Measurements from ENCODE around the gene SYNC.
"Not testable (repeated sequence)": the region's sequence is repeated elsewhere in the genome, so short reads cannot be mapped to it uniquely, and the experiment has no call there.

SYNC gene

DNA sequence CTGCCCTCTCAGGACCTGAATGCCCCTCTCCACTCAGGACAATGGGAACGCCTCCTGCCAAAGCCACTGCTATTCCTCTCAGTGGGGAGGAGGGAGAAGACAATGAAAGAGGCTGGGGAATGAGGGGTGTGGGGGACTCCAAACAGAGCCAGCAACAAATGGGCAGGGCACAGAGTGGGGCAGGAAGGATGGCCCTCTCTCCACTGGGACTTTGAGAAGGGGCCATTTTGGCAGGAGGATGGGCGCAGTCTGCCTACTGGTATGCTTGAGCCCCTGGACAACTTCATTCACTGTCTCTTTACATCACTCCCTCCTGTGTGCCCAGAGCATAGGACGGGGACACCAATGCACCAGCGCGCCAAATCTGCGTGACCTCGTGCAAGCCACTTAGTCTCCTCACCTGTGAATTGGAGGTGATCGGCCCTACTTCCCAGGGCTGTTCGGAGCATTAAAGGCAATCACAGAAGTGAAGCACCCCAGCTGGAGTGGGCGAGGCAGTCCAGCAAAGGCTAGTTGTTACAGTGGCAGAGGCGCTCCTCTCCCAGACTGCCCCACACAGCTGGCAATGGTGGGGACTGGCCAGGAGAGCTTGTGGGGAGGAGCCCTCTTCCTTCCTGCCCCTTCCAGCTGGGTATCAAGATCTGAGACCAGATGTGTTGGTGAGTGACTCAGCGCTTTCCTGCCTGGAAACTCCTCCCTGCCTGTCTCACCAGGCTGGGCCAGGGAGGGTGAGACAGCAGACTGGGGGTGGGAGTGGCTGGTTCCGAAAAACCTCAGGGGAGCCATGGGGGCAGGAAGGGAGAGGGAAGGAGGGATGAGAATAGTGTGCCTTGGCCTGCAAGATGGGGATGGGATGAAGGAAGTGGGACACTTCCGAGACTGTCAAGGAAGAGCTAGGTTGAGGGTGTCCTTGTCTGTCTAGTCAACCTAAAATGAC lies 22.4 kb upstream of the SYNC start:
- DNase-seq, result no peak

DNA sequence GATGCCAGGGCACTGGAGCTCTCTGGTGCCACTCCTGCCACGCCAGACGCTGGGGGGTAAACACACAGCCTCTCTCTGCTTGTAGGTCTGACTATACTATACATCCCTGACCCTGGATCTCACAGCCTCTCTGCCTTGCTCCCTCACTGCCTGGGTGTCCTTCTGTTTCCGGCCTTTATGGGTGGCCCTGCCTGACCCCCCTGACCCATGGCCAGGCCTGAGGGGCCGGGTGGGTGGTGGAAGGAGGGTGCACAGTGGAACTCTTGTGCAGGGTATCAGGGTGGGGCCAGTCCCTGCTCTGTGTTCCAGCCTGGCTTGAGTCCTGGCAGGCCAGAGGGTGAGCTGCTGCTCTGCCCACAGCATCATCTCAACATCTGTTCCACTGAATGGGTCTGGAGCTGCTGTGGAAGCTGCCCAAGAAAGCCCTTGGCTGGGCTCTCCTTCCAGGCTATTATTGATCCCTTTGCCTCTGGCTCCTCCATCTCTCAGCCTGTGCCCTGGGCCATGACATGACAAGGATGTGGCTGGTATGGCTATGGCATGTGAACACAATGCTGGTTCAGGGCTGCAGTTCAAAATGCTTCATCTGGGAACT lies 17.2 kb upstream of the SYNC start:
- DNase-seq, result no peak

DNA sequence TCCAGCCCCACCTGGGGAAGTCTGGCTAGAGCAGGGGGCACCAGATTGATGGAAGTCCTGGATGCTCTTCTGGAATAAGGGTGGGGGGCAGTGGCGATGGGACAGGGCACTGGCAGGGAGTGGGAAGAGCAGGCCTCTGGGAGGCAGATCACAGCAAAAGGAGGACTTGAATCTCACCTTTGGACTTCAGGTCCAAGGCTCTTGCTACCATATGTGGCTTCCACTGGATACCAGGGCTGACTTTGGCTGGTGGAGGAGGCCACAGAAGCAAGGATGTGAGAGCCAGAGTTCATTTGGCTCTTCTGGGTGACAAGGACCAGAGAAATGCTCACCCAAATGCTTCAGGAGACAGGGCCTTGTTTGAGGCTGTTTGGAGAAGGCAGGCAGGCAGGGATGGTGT lies 16.0 kb upstream of the SYNC start:
- no peak for DNase-seq

DNA sequence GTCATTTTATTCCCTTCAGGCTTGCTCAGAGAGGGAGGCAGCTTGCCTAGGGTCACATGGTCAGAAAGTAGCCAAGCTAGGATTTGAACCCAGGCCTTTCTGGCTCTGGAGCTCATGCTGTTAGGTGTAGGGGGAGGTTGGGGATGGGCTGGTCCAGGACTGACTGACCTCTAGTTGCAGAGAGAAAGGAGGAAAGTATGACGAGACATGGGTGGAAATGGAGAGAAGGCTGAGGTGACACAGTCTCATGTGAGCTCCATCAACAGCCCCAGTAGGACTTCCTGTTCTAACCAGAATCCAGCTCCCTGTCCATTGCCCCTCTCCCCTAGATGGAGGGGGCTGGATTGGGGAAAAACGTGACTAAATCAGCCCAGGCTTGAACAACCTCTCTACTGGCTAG lies 15.5 kb upstream of the SYNC start:
- DNase-seq, result no peak

DNA sequence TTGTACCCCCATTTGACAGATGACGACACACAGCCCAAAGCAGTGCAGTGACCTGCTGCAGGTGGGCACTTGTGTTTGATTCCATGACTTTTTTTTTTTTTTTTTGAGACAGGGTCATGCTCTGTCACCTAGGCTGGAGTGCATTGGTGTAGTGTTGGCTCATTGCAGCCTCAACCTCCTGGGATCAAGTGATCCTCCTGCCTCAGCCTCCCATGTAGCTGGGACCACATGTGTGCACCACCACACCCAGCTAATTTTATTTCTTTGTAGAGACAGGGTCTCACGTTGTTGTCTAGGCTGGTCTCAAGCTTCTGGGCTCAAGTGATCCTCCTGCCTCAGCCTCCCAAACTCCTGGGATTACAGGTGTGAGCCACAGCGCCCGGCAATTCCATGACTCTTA lies 14.9 kb upstream of the SYNC start:
- no peak for DNase-seq

DNA sequence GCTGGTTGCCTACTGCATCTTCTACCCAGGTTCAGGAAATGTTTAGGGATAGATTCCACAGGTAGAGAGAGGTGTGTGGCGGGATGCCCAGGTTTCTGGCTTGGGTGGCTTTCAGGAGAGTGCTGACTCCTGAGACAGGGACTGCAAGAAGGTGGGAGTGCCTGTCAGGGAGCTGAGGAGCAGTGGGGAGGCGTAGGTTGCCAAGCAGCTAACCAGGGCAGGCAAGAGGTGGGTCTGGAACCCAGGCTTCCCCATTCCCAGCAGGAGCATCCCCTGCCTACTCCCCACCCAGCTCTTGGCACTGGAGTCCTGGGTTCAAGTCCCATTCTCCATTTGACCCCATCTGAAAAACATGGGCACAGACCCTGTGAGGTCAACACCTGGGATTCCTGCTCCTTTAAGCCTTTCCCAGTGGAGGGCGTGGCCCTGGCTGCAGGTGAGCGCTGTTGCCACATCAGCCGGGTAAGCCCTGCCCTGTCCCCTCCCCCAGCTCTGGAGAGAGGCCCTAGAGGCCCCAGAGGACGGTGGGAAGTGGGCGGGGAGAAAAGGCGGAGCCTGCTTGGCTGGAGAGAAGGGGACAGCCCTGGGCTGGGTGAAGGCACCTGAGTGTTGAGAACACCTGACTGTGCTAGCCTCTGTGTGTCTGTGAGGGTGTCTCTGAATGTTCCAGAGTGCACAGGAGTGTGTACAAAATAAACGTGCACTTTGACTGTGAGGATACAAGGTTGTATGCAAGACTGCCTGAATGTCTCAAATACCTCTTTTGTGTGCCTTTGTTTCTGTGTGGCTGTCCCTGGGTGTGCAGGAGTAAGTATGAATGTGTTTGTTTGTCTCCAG lies 14.0 kb upstream of the SYNC start:
- DNase-seq, result no peak

DNA sequence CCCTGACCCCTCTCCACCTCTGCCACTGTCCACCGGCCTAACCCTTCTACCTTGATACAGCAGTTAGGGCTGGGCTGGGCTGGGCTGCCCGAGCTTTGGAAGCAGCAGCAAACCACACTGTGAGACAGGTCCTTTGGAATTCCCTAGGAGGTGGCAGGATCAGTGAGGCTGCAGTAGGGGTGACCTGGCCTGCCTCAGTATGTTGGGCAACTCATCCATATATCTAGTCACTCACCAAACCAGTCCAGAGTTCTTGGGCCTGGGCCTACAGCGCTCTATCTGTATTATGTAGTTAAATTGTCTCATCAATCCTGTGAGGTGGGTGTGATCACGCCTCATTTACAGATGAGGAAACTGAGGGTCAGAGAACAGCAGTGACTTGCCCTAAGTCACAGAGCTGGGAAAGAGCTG lies 13.3 kb upstream of the SYNC start:
- no peak for DNase-seq

DNA sequence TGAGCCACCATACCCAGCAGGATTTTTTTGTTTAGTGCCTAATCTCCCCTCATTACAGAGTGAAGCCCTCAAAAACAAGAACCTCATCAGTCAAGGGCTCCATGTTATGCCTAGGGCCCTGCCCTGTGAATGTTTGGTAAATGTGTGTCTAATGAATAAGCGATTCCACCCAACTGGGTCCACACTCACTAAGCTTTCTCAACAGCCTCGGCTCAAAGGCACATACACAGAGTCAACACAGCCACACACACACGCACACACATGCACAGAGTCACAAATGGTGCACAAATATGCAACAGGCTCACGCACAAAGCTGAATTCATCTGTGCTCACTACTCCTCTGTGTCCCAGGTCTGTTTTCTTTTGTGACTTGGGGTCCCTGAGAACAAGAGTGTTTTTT lies 11.7 kb upstream of the SYNC start:
- no peak for DNase-seq

DNA sequence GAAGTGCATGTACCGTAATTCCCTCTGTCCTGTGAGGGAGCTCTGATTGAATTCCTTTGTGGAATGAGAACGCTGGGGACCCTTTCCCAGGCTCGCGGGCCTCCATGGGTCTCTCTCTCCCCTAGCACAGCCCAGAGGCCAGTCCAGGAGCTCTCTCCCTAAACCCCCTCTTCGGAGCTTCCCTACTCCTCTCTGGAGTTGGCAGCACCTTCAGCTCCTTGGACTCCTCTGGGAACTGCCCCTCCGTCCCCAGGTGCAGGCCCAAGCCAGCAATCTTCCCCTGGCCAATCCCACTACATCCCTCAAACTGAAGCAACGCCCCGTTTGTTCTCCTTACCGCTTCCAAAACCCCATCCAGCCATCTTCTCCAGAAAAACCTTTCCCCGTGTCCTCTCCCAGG lies 10.5 kb upstream of the SYNC start:
- DNase-seq, result no peak

DNA sequence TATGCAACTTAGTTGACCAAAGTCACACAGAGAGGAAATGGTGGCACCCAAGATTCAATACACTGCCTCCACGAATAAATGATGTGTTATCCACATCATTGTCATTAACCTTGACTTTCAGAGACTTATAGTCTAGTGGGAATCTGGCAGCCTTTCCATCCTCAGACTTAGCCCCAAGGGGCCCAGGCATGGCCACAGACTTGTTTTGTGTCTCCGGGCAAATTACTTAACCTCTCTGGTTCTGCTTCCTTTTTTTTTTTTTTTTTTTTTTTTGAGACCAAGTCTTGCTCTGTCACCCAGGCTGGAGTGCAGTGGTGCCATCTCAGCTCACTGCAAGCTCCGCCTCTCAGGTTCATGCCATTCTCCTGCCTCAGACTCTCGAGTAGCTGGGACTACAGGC lies 8.7 kb upstream of the SYNC start:
- not testable (repeated sequence) for DNase-seq

DNA sequence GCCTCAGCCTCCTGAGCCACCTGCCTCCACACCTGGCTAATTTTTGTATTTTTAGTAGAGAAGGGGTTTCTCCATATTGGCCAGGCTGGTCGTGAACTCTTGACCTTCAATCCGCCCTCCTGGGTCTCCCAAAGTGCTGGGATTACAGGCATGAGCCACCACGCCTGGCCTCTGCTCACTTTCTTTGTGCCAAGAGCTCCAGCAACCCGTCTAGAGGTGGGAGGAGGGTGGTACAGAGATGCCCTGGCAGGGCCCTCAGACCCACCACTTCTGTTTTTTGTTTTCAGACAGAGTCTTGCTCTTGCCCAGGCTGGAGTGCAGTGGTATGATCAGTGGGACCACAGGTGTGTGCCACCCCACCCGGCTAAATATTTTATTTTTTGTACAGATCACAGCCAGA lies 6.9 kb upstream of the SYNC start:
- no peak for DNase-seq

DNA sequence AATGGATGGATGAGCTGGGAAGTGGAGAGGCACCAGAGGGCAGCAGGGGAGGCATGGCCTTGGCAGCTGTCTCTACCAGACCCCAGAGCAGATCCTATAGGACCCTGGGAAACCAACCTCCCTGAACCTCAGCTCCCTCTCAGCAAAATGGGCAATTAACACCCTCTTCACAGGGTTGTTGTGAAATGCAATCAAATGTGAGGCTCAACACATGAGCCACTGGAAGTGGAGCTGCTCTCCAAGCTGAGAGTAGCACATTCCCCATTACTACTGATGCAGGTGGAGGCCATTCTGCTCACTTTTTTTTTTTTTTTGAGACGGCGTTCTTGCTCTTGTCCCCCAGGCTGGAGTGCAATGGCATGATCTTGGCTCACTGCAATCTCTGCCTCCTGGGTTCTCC lies 6.5 kb upstream of the SYNC start:
- no peak for DNase-seq

DNA sequence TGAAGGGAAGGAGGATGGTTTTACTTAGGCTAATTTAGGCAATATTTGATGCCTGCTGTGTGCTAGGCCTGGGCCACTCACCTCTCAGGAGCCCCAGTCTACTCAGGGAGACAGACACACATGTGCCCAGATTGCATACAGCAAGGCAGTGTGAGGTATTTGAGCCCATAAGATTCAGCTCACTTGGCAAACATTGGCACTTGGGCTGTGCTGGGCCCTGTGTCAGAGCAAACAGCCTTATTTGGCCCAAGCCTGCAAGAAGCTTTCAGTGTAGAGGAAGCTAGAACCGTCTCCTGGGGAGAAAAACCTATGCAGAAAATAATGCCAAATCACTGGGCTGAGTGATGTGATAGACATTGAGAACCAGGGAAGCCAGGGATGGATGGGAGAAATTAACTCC lies 3.9 kb upstream of the SYNC start:
- DNase-seq, result no peak

DNA sequence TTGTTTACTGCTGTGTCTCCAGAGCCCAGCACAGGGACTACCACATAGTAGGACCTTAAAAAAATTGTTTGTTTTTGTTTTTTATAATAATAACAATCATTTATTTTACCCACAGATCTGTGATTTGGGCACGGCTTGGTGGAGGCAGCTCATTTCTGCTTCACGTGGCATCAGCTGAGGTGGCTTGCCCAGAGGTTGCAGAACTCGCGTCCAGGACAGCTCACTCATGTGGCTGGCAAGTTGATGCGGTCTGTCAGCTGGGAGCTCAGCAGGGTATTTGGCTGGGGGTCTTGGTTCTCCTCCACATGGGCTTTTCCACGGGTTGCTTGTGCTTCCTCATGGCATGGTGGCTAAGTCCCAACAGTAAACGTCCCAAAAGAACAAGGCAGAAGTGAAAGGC lies 2.9 kb upstream of the SYNC start:
- DNase-seq, result no peak

DNA sequence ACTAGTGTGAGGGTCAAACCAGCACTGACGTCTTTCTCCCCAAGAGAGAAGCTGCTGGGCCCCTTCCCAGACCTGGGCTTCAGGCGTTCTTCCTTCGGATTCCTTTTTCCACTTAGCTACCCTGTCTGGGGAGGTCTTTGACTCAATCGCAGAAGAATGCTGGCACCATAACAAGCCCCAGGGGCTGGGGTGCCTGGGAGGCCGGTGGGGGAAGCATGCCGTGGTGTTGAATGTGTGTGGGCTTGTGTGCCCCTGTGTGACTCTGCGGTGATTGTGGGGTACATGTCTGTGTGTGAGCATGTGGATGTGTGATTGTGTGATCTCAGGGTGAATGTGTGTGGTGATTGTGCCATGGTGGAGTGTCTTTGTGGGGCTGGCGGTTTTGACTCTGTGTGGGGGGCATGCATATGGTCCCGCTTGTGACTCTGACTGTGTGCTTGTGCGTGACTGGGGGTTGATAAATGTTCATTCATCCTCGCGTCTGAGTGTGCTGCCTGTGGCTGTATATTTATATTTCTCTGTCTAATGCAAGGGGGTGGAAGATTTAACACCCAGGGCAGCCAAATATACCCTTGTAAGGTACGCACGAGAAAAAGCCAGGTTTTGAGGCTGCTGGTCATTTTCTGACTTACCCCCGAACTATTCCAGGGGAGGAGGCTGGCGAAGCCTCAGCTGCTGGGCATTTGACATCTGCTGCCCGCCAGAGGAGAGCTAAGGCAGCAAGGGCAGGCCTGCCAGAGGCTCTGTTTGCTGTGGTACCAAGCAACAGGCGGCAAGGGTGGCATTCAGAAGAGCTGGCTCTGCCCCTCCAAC lies 1.1 kb upstream of the SYNC start:
- no peak for DNase-seq

DNA sequence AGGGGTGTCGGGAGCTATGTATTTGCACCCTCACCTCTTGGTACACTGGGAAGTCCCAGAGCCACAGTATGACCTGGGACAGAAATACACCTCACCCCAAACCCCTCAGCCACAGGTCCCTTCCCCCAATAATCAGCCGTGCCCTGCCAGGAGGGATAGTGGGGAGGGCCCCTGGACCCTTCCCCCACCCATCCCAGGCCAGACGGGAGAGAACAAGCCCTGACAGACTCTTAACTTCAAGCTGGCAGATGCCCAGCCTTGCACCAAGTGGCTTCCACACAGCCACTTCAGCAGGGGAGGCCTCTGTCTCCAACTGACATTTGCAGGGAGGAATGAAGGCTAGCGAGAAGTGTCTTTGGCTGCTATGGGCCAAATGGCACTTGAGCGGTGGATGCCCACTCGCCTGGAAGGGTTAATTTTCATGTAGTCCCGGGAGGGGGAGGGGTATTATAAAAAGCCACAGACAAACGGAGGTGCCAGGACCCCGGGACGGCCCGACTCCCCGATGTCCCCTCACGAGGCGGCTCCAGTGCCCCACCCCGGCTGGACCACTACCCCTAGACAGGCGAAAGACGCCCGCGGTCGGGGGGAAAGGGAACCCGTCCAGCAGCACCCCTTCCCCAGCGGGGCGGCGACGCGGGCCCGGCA lies 495 bp downstream of the SYNC start:
- DNase-seq, result no peak

DNA sequence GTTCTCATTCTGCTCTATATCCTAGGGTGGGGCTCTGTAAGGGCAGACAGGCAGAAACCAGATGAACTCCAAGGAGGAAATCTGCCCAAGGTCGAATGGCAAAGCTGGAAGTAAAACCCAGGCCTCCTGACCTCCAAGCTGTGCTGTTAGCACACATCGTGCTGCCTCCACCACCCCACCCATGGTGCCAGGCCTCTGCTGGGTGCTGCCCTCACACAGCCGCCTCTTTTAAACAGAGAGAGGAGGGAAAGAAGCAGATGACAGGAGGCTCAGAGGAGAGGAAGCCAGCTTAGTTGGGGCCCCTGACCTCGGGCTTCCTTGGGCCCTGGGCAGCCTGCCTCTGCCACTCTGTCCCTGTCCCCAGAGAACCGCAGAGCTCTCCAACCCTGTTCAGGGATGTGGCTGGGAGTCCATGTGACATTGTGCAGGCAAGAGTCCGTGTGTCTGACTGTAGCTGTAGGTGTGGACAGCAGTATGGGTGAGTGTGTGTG lies 1.1 kb downstream of the SYNC start:
- DNase-seq, result no peak

DNA sequence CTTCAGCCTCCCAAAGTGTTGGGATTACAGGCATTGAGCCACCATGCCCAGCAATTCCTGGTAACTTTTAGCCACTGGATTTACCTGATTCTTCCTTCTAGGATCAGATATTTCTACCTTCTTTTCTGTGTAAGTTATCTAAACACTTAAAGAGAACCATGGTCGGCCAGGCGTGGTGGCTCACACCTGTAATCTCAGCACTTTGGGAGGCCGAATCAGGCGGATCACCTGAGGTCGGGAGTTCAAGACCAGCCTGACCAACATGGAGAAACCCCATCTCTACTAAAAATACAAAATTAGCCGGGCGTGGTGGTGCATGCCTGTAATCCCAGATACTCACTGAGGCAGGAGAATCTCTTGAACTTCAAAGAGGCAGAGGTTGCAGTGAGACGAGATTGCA lies 5.6 kb downstream of the SYNC start:
- not testable (repeated sequence) for DNase-seq

DNA sequence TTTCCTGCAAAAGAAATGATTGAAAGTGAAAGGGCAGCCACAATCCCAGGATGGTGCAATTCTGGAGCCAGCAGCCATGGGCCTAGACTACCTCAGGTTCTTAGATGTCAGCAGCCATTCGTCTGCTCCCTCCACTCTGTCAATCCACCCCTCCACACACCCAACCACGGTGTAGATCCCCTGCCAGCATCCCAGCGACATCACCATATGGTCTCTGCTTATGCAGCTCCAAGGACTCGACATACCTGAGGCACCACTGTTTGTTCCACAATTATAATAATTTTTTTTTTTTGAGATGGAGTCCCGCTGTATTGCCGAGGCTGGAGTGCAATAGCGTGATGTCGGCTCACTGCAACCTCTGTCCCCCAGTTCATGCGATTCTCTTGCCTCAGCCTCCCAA lies 6.5 kb downstream of the SYNC start:
- DNase-seq, result no peak

DNA sequence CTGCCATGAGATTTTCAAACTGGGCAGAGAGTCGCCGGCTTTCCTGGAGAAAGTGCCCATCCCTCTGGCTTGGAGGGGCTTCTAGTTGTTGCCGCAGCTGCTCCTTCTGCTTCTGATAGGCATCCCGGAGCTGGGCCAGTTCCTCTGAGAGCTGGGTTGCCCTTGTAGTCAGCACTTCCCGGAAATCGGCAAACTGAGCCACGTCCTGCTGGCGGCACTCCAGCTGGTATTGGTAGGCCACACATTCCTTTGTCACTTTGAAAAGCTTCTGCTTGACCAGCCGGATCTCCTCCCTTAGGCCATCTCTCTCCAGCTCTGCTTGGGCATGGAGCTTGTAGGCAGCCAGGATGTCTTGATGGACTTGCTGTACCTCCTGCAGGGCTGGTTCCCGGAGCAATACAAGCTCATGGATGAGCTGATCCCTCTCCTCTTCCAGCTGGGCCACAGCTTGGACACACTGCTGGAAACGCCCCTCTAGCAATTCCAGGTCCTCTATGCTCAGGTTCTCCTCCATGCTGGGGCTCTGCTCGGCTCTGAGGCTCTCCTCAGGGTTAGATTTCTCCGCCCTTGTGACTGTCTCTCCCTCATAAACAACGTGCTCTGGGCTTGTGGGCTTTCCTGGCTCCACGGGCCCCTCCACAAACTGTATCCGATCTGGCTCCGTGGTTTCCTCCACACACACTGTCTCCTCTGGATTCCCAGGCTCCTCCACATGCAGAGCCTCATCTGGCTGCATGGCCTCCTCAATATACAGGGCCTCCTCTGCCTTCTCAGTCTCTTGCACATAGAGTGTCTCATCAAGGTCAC lies 7.3 kb downstream of the SYNC start:
- DNase-seq, result no peak

DNA sequence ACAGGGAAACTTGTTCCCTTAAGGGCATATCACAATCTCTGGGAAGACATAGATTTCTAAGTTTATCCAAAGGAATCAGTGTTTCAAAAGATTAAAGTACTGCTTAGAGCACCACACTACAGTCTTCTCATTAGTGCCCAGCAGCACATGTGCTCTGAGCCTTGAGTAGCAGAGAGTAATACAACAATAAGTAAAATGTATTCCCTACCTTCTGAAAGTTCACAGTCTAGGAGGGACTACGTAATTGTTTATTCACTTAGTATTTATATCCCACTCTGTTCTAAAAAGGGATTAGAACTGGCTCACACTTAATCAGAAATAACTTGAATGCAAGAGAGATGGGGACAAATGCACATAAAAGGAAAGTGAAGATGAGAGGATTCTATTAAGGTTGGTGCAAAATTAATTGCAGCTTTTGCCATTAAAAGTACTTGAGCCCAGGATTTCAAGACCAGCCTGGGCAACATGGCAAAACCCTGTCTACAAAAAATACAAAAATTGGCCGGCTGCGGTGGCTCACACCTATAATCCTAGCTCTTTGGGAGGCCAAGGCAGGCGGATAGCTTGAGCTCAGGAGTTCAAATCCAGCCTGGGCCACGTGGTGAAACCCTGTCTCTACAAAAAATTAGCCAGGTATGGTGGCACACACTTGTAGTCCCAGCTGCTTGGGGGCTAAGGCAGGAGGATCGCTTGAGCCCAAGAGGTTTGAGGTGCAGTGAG lies 9.0 kb downstream of the SYNC start:
- DNase-seq, result no peak
